ENCODE measurements around the gene MYL6. TPM values are rescaled to one million over a fixed set of nuclear protein-coding genes. Genes with fewer than 3 reads are reported as not detected.

The MYL6 gene
- total and polyA plus RNA-seq, 9 of the 15 experiments (the other 6 are each of a cell fraction or from before 2014, with no cell fraction given) = 557 to 1,664 (median 958) TPM

DNA sequence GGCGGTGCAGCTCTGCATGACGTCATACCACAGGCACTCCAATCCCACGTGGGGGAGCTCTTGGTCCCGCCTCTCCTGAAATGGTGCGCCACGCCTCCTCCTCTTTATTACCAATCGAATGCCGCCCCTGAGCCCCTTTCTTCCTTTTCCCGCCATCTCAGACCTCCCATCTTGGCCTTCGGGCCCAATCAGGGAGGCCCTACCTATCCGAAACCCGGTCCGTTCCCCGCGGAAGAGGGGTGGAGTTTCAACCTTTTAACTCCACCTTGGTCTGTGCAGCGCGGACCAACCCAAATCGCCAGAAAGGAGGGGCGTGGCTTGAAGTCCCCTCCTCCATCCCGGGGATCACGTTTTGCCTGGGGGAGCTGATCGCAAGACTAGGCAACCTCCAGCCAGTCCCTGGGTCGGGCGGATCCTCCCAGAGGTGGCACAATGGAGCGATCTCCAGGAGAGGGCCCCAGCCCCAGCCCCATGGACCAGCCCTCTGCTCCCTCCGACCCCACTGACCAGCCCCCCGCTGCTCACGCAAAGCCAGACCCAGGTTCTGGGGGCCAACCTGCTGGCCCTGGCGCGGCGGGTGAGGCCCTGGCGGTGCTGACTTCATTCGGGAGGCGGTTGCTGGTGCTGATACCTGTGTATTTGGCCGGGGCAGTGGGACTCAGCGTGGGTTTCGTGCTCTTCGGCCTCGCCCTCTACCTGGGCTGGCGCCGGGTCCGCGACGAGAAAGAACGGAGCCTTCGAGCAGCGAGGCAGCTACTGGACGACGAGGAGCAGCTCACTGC is 30.1 kb upstream of the MYL6 start, which contains the start of gene ESYT1 (continued):
- no peak for TF ChIP-seq DIDO1 (tag; IDR thresholded peaks at IDR 0.05; ENCODE audit: low read depth)
- TF ChIP-seq BRD9 (IDR thresholded peaks at IDR 0.05; ENCODE audit: low read depth, partially characterized antibody) = peak; percentile 83
- TF ChIP-seq, protein P1, sequence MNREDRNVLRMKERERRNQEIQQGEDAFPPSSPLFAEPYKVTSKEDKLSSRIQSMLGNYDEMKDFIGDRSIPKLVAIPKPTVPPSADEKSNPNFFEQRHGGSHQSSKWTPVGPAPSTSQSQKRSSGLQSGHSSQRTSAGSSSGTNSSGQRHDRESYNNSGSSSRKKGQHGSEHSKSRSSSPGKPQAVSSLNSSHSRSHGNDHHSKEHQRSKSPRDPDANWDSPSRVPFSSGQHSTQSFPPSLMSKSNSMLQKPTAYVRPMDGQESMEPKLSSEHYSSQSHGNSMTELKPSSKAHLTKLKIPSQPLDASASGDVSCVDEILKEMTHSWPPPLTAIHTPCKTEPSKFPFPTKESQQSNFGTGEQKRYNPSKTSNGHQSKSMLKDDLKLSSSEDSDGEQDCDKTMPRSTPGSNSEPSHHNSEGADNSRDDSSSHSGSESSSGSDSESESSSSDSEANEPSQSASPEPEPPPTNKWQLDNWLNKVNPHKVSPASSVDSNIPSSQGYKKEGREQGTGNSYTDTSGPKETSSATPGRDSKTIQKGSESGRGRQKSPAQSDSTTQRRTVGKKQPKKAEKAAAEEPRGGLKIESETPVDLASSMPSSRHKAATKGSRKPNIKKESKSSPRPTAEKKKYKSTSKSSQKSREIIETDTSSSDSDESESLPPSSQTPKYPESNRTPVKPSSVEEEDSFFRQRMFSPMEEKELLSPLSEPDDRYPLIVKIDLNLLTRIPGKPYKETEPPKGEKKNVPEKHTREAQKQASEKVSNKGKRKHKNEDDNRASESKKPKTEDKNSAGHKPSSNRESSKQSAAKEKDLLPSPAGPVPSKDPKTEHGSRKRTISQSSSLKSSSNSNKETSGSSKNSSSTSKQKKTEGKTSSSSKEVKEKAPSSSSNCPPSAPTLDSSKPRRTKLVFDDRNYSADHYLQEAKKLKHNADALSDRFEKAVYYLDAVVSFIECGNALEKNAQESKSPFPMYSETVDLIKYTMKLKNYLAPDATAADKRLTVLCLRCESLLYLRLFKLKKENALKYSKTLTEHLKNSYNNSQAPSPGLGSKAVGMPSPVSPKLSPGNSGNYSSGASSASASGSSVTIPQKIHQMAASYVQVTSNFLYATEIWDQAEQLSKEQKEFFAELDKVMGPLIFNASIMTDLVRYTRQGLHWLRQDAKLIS (CRISPR knock-in tag; IDR thresholded peaks at IDR 0.05) = peak; percentile 79; the same call in 1 of the 2 replicates
- TF ChIP-seq NFIC (IDR thresholded peaks at IDR 0.05) = no peak; the same call in 1 of the 2 replicates
- TF ChIP-seq, protein P2, sequence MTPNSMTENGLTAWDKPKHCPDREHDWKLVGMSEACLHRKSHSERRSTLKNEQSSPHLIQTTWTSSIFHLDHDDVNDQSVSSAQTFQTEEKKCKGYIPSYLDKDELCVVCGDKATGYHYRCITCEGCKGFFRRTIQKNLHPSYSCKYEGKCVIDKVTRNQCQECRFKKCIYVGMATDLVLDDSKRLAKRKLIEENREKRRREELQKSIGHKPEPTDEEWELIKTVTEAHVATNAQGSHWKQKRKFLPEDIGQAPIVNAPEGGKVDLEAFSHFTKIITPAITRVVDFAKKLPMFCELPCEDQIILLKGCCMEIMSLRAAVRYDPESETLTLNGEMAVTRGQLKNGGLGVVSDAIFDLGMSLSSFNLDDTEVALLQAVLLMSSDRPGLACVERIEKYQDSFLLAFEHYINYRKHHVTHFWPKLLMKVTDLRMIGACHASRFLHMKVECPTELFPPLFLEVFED (CRISPR knock-in tag; conservative IDR thresholded peaks at IDR 0.05) = no peak
- TF ChIP-seq ZZZ3 (IDR thresholded peaks at IDR 0.05) = no peak
- no peak for TF ChIP-seq ZNF146 (CRISPR knock-in tag; IDR thresholded peaks at IDR 0.05; ENCODE audit: unreplicated experiment)
- peak; percentile 70 for TF ChIP-seq TBP (optimal IDR thresholded peaks at IDR 0.05; ENCODE audit: low read depth, low read length)
- TF ChIP-seq ZNF57 (CRISPR knock-in tag; IDR thresholded peaks at IDR 0.05) = no peak
- no peak for TF ChIP-seq MCM5 (IDR thresholded peaks at IDR 0.05; ENCODE audit: low read depth)
- no peak for TF ChIP-seq RBM25 (IDR thresholded peaks at IDR 0.05; ENCODE audit: low read depth, low read length, severe bottlenecking)
- 0 out of 2 replicates have a peak, but pooled peaks have one; percentile 27 for TF ChIP-seq DPF2 (IDR thresholded peaks at IDR 0.05)
- no peak for TF ChIP-seq CHCHD3 (CRISPR knock-in tag; IDR thresholded peaks at IDR 0.05)
- TF ChIP-seq HIVEP1 (CRISPR knock-in tag; IDR thresholded peaks at IDR 0.05) = no peak
- TF ChIP-seq, protein P3, sequence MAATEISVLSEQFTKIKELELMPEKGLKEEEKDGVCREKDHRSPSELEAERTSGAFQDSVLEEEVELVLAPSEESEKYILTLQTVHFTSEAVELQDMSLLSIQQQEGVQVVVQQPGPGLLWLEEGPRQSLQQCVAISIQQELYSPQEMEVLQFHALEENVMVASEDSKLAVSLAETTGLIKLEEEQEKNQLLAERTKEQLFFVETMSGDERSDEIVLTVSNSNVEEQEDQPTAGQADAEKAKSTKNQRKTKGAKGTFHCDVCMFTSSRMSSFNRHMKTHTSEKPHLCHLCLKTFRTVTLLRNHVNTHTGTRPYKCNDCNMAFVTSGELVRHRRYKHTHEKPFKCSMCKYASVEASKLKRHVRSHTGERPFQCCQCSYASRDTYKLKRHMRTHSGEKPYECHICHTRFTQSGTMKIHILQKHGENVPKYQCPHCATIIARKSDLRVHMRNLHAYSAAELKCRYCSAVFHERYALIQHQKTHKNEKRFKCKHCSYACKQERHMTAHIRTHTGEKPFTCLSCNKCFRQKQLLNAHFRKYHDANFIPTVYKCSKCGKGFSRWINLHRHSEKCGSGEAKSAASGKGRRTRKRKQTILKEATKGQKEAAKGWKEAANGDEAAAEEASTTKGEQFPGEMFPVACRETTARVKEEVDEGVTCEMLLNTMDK (IDR thresholded peaks at IDR 0.05; ENCODE audit: borderline replicate concordance, insufficient read depth, low read depth, low read length, poor library complexity, severe bottlenecking) = no peak
- TF ChIP-seq CBFA2T3 (IDR thresholded peaks at IDR 0.05) = no peak
- no peak for TF ChIP-seq ZNF589 (CRISPR knock-in tag; IDR thresholded peaks at IDR 0.05; ENCODE audit: low read depth)
- TF ChIP-seq, protein P4, sequence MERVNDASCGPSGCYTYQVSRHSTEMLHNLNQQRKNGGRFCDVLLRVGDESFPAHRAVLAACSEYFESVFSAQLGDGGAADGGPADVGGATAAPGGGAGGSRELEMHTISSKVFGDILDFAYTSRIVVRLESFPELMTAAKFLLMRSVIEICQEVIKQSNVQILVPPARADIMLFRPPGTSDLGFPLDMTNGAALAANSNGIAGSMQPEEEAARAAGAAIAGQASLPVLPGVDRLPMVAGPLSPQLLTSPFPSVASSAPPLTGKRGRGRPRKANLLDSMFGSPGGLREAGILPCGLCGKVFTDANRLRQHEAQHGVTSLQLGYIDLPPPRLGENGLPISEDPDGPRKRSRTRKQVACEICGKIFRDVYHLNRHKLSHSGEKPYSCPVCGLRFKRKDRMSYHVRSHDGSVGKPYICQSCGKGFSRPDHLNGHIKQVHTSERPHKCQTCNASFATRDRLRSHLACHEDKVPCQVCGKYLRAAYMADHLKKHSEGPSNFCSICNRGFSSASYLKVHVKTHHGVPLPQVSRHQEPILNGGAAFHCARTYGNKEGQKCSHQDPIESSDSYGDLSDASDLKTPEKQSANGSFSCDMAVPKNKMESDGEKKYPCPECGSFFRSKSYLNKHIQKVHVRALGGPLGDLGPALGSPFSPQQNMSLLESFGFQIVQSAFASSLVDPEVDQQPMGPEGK (CRISPR knock-in tag; IDR thresholded peaks at IDR 0.05; ENCODE audit: borderline replicate concordance) = no peak
- TF ChIP-seq KDM2B (CRISPR knock-in tag; IDR thresholded peaks at IDR 0.05) = no peak
- TF ChIP-seq RBM34 (IDR thresholded peaks at IDR 0.05; ENCODE audit: borderline replicate concordance, insufficient read depth, low read length) = no peak

Measured in K562 (cell line).